Measurements from ENCODE around the gene MRFAP1L1. TPM values are rescaled to one million over a fixed set of nuclear protein-coding genes. Genes with fewer than 3 reads are reported as not detected.

Gene MRFAP1L1
- total and polyA plus RNA-seq, 4 donors = 46.1 to 75.1 (median 56.3) TPM

GRCh38 chr4:6695660-6696610 is 13.7 kb downstream of the MRFAP1L1 start:
- H3K4me3 ChIP-seq = no peak overlapping the region
- TF ChIP-seq, protein P1, sequence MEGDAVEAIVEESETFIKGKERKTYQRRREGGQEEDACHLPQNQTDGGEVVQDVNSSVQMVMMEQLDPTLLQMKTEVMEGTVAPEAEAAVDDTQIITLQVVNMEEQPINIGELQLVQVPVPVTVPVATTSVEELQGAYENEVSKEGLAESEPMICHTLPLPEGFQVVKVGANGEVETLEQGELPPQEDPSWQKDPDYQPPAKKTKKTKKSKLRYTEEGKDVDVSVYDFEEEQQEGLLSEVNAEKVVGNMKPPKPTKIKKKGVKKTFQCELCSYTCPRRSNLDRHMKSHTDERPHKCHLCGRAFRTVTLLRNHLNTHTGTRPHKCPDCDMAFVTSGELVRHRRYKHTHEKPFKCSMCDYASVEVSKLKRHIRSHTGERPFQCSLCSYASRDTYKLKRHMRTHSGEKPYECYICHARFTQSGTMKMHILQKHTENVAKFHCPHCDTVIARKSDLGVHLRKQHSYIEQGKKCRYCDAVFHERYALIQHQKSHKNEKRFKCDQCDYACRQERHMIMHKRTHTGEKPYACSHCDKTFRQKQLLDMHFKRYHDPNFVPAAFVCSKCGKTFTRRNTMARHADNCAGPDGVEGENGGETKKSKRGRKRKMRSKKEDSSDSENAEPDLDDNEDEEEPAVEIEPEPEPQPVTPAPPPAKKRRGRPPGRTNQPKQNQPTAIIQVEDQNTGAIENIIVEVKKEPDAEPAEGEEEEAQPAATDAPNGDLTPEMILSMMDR (IDR thresholded peaks at IDR 0.05; ENCODE audit: control extremely low read depth, extremely low read depth) = no peak
- WGBS, 2 donors = 41 to 51% methylated on average over 18 of the region's 18 CpGs
- H3K9ac ChIP-seq (ENCODE audit: insufficient read depth in 1 of 2, low read length in 2 of 2) = no peak overlapping the region
- DNase-seq = peak in 2 of 3 donors; percentile 24 to 50
- peaks cover 2 to 22% (median 13%) of the 10 kb centered on the region in 5 donors for H3K4me1 ChIP-seq (ENCODE audit: control insufficient read depth in 5 of 5, insufficient read depth in 5 of 5, low read length in 5 of 5)
- H3K36me3 ChIP-seq (ENCODE audit: control insufficient read depth in 4 of 4, insufficient read depth in 4 of 4, low read length in 4 of 4) = peaks cover 0 to 3% (median 0%) of the 10 kb centered on the region in 4 donors
- H3K27me3 ChIP-seq (ENCODE audit: control insufficient read depth in 3 of 3, insufficient read depth in 3 of 3, low read length in 2 of 3) = no peaks in the 10 kb centered on the region
- H3K27ac ChIP-seq (ENCODE audit: low read depth in 1 of 2, low read length in 1 of 2) = peak overlapping the region; percentile 67 to 80
- ATAC-seq (ENCODE audit: insufficient read depth, low FRiP score) = peak; percentile 39
- no peaks in the 10 kb centered on the region for H3K9me3 ChIP-seq (ENCODE audit: control insufficient read depth in 4 of 4, insufficient read depth in 3 of 4, low read length in 3 of 4)

GRCh38 chr4:6694177-6694901 is 15.3 kb downstream of the MRFAP1L1 start:
- H3K4me1 ChIP-seq (ENCODE audit: control insufficient read depth in 5 of 5, insufficient read depth in 5 of 5, low read length in 5 of 5) = peaks cover 2 to 25% (median 19%) of the 10 kb centered on the region in 5 donors
- H3K27me3 ChIP-seq (ENCODE audit: control insufficient read depth in 3 of 3, insufficient read depth in 3 of 3, low read length in 2 of 3) = no peaks in the 10 kb centered on the region
- TF ChIP-seq, protein P1 (IDR thresholded peaks at IDR 0.05; ENCODE audit: control extremely low read depth, extremely low read depth) = no peak
- 48 to 71% methylated on average over 14 to 16 of the region's 16 CpGs for WGBS, 2 donors
- H3K9me3 ChIP-seq (ENCODE audit: control insufficient read depth in 4 of 4, insufficient read depth in 3 of 4, low read length in 3 of 4) = no peaks in the 10 kb centered on the region
- no peak overlapping the region for H3K4me3 ChIP-seq
- DNase-seq = peak in 1 of 3 donors; percentile 24
- H3K36me3 ChIP-seq (ENCODE audit: control insufficient read depth in 4 of 4, insufficient read depth in 4 of 4, low read length in 4 of 4) = no peaks in the 10 kb centered on the region
- no peak for ATAC-seq (ENCODE audit: insufficient read depth, low FRiP score)
- no peak overlapping the region for H3K9ac ChIP-seq (ENCODE audit: insufficient read depth in 1 of 2, low read length in 2 of 2)
- peak overlapping the region in 1 of 2 donors; percentile 57 for H3K27ac ChIP-seq (ENCODE audit: low read depth in 1 of 2, low read length in 1 of 2)

DNA sequence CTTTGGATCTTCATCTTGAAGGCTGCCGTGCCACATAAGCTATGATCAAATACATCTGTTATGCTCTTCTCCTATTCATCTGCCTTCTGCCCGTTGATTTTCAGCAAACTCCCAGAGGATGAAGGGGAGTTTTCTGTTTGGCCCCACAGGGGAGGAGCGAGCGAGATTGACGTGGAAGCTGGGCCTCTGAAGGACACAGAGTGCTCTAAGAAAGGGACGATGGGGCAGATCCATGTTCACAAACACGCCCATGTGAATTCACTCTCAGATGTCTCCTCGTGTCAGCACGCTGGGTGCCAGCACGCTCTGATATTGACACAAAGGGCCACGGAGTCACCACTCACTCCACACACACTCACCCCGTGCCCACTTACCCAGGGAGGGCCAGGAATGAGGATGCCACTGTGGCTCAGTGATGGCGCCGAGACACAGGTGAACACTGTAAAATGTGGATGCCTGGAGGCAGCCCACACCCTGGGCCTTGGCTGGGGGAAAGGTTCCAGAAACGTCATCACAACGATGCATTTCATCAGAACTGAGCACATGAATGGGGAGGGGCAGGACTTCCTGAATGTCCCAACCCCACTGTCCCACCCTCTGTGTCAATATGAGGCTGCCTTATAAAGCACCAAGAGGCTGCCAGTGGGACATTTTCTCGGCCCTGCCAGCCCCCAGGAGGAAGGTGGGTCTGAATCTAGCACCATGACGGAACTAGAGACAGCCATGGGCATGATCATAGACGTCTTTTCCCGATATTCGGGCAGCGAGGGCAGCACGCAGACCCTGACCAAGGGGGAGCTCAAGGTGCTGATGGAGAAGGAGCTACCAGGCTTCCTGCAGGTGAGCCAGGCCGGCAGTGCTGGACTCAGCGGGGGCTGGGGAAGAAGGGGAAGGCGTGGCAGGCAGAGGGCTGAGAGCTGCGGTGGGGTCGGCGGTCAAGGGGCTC is 16.2 kb downstream of the MRFAP1L1 start, which contains the start of gene S100P:
Gene S100P (plus strand): TSS at position 648 of the 946 bp plus-strand sequence. CDS start 55 bp downstream, at position 703.
- peak within 1 kb of the TSS in 1 of 2 donors; percentile 57 for H3K27ac ChIP-seq (ENCODE audit: low read depth in 1 of 2, low read length in 1 of 2)

More for the DNA sequence above, 16.2 kb downstream of the MRFAP1L1 start, which contains the start of gene S100P:
- DNase-seq (peak in 1 of 3 donors; percentile 28), ATAC-seq (ENCODE audit: insufficient read depth, low FRiP score) (no peak)
- Histone ChIP-seq H3K36me3 (ENCODE audit: control insufficient read depth in 4 of 4, insufficient read depth in 4 of 4, low read length in 4 of 4) (no peaks in the 10 kb centered on the region), H3K4me1 (ENCODE audit: control insufficient read depth in 5 of 5, insufficient read depth in 5 of 5, low read length in 5 of 5) (peaks cover 2 to 31% (median 19%) of the 10 kb centered on the region in 5 donors), H3K9ac (ENCODE audit: insufficient read depth in 1 of 2, low read length in 2 of 2) (peak within 1 kb of the TSS in 1 of 2 donors; percentile 24), H3K27me3 (ENCODE audit: control insufficient read depth in 3 of 3, insufficient read depth in 3 of 3, low read length in 2 of 3) (no peaks in the 10 kb centered on the region), H3K4me3 (no peak within 1 kb of the TSS), H3K9me3 (ENCODE audit: control insufficient read depth in 4 of 4, insufficient read depth in 3 of 4, low read length in 3 of 4) (no peaks in the 10 kb centered on the region)
- TF ChIP-seq, protein P1 (IDR thresholded peaks at IDR 0.05; ENCODE audit: control extremely low read depth, extremely low read depth) = no peak
- WGBS, 2 donors = 64 to 75% methylated on average over 29 of the region's 29 CpGs

Measured in lung (tissue), 12 donors.